GM18505 (cell line): ENCODE results near the gene DENND5B.
"Not testable (repeated sequence)": the region's sequence is repeated elsewhere in the genome, so short reads cannot be mapped to it uniquely, and the experiment has no call there.

ENCODE experiments used
- ATAC-seq: cut with Tn5 transposase; IDR thresholded peaks from one replicate; pipeline ENCODE4 v1.9.1; 2021; ENCODE audit not compliant: unreplicated experiment
- POLR2A ChIP-seq: IDR thresholded peaks from 4 replicates; pipeline ENCODE4 v1.6.1; 2011; ENCODE audit warnings: borderline replicate concordance; ENCODE audit not compliant: insufficient read depth, insufficient read length; ENCODE audit errors: extremely low read depth

The DENND5B gene

GRCh38 chr12:31612819-31613218 lies 21.9 kb upstream of the DENND5B start:
- no peak for TF ChIP-seq POLR2A
- no peak for ATAC-seq

DNA sequence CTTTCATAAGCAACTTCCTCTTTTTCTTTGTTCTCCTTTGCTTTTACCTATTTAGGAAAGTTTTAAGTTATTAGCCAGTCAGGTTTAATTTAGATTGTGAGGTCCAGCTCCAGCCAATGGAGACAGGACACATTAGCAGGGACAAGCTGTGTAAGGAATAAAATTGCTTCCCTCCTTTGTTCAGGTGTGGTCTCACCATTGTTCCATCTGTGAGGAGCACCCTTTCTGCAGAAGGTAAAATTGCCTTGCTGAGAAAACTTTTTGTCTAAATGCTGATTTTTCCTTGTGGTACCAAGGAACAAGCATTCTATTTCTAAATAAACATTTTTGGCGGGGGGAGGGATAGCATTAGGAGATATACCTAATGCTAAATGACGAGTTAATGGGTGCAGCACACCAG lies 17.4 kb upstream of the DENND5B start:
- not testable (repeated sequence) for ATAC-seq

GRCh38 chr12:31605531-31605930 lies 14.6 kb upstream of the DENND5B start:
- no peak for ATAC-seq
- no peak for TF ChIP-seq POLR2A

- peak; percentile 96 for ATAC-seq
- TF ChIP-seq POLR2A = no peak
Measured at GRCh38 chr12:31603546-31604009, 12.6 kb upstream of the DENND5B start.

GRCh38 chr12:31600750-31601149 lies 9.8 kb upstream of the DENND5B start:
- no peak for TF ChIP-seq POLR2A
- ATAC-seq = no peak

DNA sequence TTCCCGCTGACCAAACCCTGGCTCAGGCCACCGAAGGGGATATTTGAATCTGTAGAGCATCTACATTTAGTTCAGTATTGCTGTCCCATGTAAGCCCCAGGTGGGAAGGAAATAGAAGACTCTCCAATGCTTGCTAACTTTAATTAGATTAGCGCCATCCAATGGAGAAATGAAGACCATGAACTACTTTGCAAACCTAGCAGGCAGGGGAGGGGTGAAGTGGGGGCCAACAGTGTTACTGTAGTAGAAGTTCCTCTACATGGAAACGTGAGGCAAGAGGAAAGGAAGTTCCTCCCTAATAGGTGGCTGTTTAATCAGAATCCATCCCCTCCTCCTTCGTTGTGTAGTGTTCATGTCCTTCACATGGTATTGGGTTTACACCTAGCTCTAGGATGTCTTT lies 9.3 kb upstream of the DENND5B start:
- no peak for ATAC-seq
- TF ChIP-seq POLR2A = no peak

- TF ChIP-seq POLR2A = no peak
- ATAC-seq = peak; percentile 66
Measured at GRCh38 chr12:31599053-31599452, 8.1 kb upstream of the DENND5B start.

- no peak for TF ChIP-seq POLR2A
- no peak for ATAC-seq
Measured at GRCh38 chr12:31597066-31597465, 6.1 kb upstream of the DENND5B start.

GRCh38 chr12:31594681-31595080 lies 3.7 kb upstream of the DENND5B start:
- TF ChIP-seq POLR2A = no peak
- no peak for ATAC-seq

DNA sequence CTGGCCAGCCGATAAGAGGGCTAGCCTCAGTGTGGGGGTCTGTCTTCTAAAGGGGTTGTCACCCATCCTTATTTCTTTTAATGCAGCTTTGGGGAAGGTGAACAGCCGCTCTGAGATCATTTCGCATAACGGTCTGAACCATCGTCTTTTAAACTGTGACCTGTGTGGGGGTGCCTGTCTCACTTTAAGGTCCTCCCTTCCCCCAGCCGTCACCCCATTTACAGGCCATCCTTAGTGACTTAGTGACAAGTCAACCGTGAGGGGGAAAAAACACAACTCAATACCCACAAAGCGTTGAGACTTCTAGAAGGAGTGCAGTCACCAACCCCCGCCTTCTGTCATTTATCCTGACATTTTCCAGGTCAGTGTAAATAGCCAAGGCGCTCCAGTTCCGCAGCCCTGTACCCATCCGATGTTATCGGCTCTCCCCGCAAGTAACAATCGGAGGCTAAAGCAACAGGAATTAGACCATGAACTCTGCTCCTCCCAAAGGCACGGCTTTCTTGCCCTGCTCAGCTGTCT lies 505 bp upstream of the DENND5B start:
- peak; percentile 16 for ATAC-seq
- no peak for TF ChIP-seq POLR2A

GRCh38 chr12:31589904-31590641 lies 863 bp downstream of the DENND5B start:
- TF ChIP-seq POLR2A = peak; percentile 51
- peak; percentile 35 for ATAC-seq

DNA sequence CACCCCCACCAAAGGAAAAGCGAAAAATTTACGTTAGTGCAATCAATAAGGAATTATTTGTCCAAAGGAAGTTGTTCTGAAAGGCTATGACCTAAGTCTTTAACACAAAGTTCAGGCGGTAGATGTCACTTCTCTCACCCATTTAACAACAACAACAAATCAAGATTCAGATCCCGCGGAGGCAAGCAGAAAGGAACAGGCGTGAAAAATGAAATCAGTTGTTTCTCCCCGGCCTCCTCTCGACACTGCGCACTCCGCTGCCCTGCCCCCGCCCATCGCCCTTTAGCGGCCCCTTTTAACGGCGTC lies 1.4 kb downstream of the DENND5B start:
- no peak for TF ChIP-seq POLR2A
- ATAC-seq = peak; percentile 32

- ATAC-seq = no peak
Measured at GRCh38 chr12:31588976-31589375, 2.0 kb downstream of the DENND5B start.

DNA sequence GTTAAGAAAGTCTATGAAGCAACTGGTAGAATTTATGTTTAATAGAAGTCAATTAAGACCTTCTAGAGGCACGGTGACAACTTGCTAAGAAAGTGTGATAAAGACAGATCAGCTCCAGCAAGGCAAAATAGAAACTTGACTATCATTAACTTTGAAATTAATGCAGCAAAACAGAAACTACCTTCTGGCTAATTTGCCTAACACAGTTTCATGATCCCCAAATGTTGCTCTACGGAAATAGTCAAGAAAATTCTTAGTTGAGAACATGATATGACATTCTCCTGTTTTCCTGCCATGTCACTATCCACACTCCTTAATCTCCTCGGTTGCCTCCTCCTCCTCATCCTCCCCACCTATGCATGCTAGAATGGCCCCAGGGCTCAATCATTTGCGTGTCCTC lies 4.2 kb downstream of the DENND5B start:
- peak; percentile 33 for TF ChIP-seq POLR2A
- ATAC-seq = no peak

More at GRCh38 chr12:31588976-31589375, 2.0 kb downstream of the DENND5B start:
- TF ChIP-seq POLR2A = no peak
